OCI-LY3 (cell line): Measurements from ENCODE around the gene F8.

Source experiments
- H2AFZ ChIP-seq: fragments of 200-600, 300-600 bp; shearing (Covaris generic); 2 replicates; pipeline ENCODE4 v1.6.0; 2014; ENCODE audit warnings: antibody characterized with exemption, low read depth, low read length
- H3K27ac ChIP-seq: fragments of 200-600, 300-600 bp; sonication (generic); 2 replicates; pipeline ENCODE4 v1.5.1; 2014; ENCODE audit warnings: mild to moderate bottlenecking, low read length, moderate library complexity, mixed read lengths
- H3K27me3 ChIP-seq: fragments of 200-600, 300-600 bp; sonication (generic); 2 replicates; pipeline ENCODE4 v1.6.1; 2014; ENCODE audit warnings: low read depth, low read length, mixed read lengths
- H3K36me3 ChIP-seq: fragments of 200-600, 300-600 bp; sonication (generic); replicated peaks from 2 replicates; pipeline ENCODE3; 2014; ENCODE audit warnings: low read depth, low read length, mixed read lengths
- H3K4me1 ChIP-seq: fragments of 300-600, 200-600 bp; sonication (generic); 2 replicates; pipeline ENCODE4 v1.6.1; 2014; ENCODE audit warnings: low read length, mixed read lengths
- H3K4me2 ChIP-seq: fragments of 200-600, 300-600 bp; sonication (generic); 2 replicates; pipeline ENCODE4 v1.6.1; 2014; ENCODE audit warnings: low read length, mixed read lengths
- H3K4me3 ChIP-seq: fragments of 300-600, 200-600 bp; sonication (generic); 2 replicates; pipeline ENCODE4 v1.5.1; 2014; ENCODE audit warnings: antibody characterized with exemption, mild to moderate bottlenecking, low read length, moderate library complexity
- H3K79me2 ChIP-seq: fragments of 300-600, 200-600 bp; shearing (Covaris generic); 2 replicates; pipeline ENCODE4 v1.6.1; 2014; ENCODE audit warnings: mild to moderate bottlenecking, low read length, mixed read lengths
- H3K9ac ChIP-seq: fragments of 300-600, 200-600 bp; shearing (Covaris generic); 2 replicates; pipeline ENCODE4 v1.6.0; 2014; ENCODE audit warnings: mild to moderate bottlenecking, low read length, moderate library complexity
- H3K9me3 ChIP-seq: fragments of 200-600, 300-600 bp; shearing (Covaris generic); 2 replicates; pipeline ENCODE4 v1.6.1; 2014; ENCODE audit warnings: low read length, mixed read lengths; ENCODE audit not compliant: insufficient read depth
- H4K20me1 ChIP-seq: fragments of 200-600, 300-600 bp; sonication (generic); 2 replicates; pipeline ENCODE4 v1.6.1; 2016; ENCODE audit warnings: low read length, mixed read lengths; ENCODE audit not compliant: insufficient read depth
- EZH2phosphoT487 ChIP-seq: fragments of 200-600 bp; shearing (Covaris generic); IDR thresholded peaks from 2 replicates; pipeline ENCODE4 v1.6.1; 2018; ENCODE audit warnings: antibody characterized with exemption, mixed run types, low read depth
- TF ChIP-seq, protein P1 (sequence below): fragments of 200-600, 300-600 bp; sonication (generic); IDR thresholded peaks from 2 replicates; pipeline ENCODE4 v1.5.1; 2014; ENCODE audit warnings: antibody characterized with exemption, low read length, low read depth

F8 gene

DNA sequence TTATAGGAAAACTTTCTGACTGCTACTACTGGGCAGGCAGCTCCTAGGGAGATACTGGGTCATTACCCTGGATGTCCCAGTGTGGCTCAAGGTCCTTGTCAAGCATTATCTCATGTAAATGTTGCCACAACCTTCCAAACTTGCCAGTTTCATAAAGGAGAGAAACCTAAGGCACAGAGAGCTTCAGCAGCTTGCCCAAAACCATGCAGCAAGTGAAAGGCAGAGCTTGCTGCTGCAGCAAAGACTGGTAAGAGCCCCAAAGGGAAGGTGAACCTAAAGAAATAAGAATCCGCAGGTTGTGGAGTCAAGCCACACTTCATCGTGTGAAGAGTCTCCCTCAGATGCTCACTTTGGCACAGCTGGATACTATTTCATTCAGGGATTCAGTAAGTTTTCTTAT lies 219.6 kb downstream of the F8 start:
- Histone ChIP-seq H3K9ac (no peak overlapping the region), H3K9me3 (0 out of 2 replicates have a peak, but pooled peaks cover 6% of the 10 kb centered on the region), H3K79me2 (no peaks in the 10 kb centered on the region), H3K27me3 (no peaks in the 10 kb centered on the region), H3K4me1 (peaks cover 14% of the 10 kb centered on the region), H3K27ac (no peak overlapping the region), H3K4me2 (no peak overlapping the region), H3K36me3 (no peaks in the 10 kb centered on the region), H2AFZ (no peak overlapping the region), H3K4me3 (no peak overlapping the region), H4K20me1 (no peaks in the 10 kb centered on the region)
- TF ChIP-seq, protein P1, sequence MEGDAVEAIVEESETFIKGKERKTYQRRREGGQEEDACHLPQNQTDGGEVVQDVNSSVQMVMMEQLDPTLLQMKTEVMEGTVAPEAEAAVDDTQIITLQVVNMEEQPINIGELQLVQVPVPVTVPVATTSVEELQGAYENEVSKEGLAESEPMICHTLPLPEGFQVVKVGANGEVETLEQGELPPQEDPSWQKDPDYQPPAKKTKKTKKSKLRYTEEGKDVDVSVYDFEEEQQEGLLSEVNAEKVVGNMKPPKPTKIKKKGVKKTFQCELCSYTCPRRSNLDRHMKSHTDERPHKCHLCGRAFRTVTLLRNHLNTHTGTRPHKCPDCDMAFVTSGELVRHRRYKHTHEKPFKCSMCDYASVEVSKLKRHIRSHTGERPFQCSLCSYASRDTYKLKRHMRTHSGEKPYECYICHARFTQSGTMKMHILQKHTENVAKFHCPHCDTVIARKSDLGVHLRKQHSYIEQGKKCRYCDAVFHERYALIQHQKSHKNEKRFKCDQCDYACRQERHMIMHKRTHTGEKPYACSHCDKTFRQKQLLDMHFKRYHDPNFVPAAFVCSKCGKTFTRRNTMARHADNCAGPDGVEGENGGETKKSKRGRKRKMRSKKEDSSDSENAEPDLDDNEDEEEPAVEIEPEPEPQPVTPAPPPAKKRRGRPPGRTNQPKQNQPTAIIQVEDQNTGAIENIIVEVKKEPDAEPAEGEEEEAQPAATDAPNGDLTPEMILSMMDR = no peak
- no peak for TF ChIP-seq EZH2phosphoT487

DNA sequence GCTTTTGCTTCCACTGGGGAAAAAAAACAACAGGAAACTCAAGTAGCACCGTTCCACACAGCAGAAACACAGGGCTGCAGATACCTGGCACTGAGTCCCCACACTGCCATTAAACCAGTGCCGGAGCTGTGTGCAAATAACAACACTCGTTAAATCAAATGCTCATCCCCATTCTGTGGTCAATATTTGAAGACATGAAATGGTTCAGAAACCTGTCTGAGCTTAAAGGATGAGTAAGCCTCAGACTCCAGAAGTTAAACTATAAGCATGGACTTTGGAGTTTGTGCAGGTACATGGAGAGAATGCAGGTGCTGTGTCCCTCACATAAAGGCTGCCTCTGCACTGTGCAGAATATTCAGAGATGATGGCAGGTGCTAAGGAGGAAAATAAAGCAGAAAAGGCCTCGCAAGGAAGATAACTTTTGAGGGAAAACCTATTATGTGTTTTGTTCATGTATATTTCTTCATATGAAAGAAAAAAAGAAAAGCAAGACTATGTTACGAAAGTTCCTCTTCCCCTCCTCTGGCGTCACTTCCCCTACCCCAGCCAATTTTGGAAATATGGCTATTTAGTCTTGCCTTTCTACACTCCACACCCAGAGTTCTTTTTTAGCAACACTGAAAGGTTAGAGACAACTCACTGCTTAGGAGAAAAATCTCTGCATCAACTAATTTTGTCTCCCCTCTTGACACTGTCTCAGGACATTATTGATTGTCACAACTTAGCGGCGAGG lies 221.9 kb downstream of the F8 start:
- H3K4me3 ChIP-seq = no peak overlapping the region
- H3K4me2 ChIP-seq = peak overlapping the region; percentile 8
- TF ChIP-seq EZH2phosphoT487 = no peak
- TF ChIP-seq, protein P1 = no peak
- H3K9ac ChIP-seq = no peak overlapping the region
- no peaks in the 10 kb centered on the region for H3K9me3 ChIP-seq
- no peak overlapping the region for H3K27ac ChIP-seq
- no peaks in the 10 kb centered on the region for H4K20me1 ChIP-seq
- H2AFZ ChIP-seq = peak overlapping the region; percentile 54; the same call in 1 of the 2 replicates
- H3K27me3 ChIP-seq = no peaks in the 10 kb centered on the region
- no peaks in the 10 kb centered on the region for H3K79me2 ChIP-seq
- peaks cover 24% of the 10 kb centered on the region for H3K4me1 ChIP-seq
- H3K36me3 ChIP-seq = no peaks in the 10 kb centered on the region

DNA sequence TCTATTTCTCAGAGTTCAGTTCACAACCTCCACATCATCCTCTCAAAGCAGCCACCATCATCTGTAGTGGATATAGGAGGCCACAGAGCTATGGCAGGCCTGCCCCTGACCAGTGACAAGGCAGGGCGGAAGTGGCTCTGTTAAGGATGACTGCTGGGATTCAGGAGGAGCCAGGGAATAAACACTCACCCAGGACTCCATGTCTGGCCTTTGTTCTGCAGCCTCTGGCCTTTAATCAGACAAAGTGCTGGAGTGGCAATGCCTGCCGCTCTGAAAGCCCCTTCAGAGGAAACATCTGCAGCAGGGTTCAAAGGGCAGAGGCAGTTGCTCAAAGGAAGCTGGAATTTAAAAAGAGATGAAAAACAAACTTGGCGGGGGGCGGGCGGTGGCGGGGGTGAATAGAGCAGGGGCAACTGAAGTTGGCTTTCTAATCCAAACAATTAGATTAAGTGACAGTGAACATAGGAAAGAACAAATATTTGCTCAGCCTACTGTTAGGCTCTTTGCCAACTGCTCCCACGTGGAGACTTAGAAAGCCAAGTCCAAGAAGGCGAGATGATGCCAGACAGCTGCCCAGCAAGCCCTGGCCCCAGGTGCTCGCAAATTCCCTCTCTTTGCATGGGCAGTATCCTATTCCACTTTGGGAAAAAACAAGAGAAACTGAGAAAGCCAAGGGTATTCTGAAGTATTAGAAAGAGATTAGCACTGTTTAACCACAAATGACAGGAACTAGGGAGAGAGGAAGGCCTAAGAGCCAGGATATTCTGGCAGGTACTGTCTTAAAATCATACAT lies 222.8 kb downstream of the F8 start:
- H3K27ac ChIP-seq = no peak overlapping the region

DNA sequence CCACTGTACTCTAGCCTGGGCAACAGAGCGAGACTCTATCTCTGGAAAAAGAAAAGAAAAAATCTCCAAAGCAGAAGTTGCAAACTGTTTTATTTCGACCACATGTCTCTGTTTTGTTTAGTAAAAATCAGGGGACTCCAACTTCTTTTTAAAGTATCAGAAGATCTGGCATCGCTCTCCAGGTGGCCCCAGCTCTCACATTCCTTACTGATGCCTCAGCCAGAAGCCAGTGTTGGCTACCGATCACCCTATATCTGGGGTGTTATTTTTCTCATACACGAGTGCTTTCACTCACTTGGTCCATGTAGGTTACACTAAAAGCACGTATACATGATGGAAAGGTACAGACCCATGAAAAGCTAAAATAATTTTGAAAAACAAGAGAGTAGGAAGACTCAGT lies 225.5 kb downstream of the F8 start:
- Histone ChIP-seq H3K4me3 (no peak overlapping the region), H3K9me3 (no peaks in the 10 kb centered on the region), H3K27ac (peak overlapping the region; percentile 26; the same call in 1 of the 2 replicates), H2AFZ (no peak overlapping the region), H3K79me2 (no peaks in the 10 kb centered on the region), H3K4me1 (peaks cover 20% of the 10 kb centered on the region), H3K36me3 (no peaks in the 10 kb centered on the region), H4K20me1 (no peaks in the 10 kb centered on the region), H3K9ac (no peak overlapping the region), H3K27me3 (no peaks in the 10 kb centered on the region), H3K4me2 (peak overlapping the region; percentile 48)
- no peak for TF ChIP-seq EZH2phosphoT487
- TF ChIP-seq, protein P1 = no peak

More for the DNA sequence above, 222.8 kb downstream of the F8 start:
- no peak overlapping the region for H3K4me2 ChIP-seq
- H3K9ac ChIP-seq = no peak overlapping the region
- H3K4me3 ChIP-seq = no peak overlapping the region
- peaks cover 22% of the 10 kb centered on the region for H3K4me1 ChIP-seq
- TF ChIP-seq, protein P1 = no peak
- no peak for TF ChIP-seq EZH2phosphoT487
- H4K20me1 ChIP-seq = no peaks in the 10 kb centered on the region
- H3K36me3 ChIP-seq = no peaks in the 10 kb centered on the region
- no peaks in the 10 kb centered on the region for H3K9me3 ChIP-seq
- H2AFZ ChIP-seq = no peak overlapping the region
- H3K79me2 ChIP-seq = no peaks in the 10 kb centered on the region
- H3K27me3 ChIP-seq = no peaks in the 10 kb centered on the region
